Astrocyte of the hippocampus (primary cell): ENCODE data around the gene IL5.
"Not testable (repeated sequence)": the region's sequence is repeated elsewhere in the genome, so short reads cannot be mapped to it uniquely, and the experiment has no call there.

Source experiments
- DNase-seq: peaks from one replicate; pipeline ENCODE4 v3.0.0; 2011; ENCODE audit warnings: low read depth, low spot score

The IL5 gene

GRCh38 chr5:132530946-132531345 is 12.4 kb downstream of the IL5 start:
- DNase-seq = no peak

- DNase-seq = no peak
These were observed 14.3 kb downstream of the IL5 start for GRCh38 chr5:132528866-132529634.

- no peak for DNase-seq
These were observed 15.3 kb downstream of the IL5 start for GRCh38 chr5:132528021-132528420.

- DNase-seq = no peak
These were observed 16.3 kb downstream of the IL5 start for GRCh38 chr5:132526974-132527564.

- peak; percentile 80 for DNase-seq
These were observed 16.9 kb downstream of the IL5 start for GRCh38 chr5:132526290-132526973.

- DNase-seq = no peak
These were observed 18.0 kb downstream of the IL5 start for GRCh38 chr5:132525299-132525724.

GRCh38 chr5:132524877-132525276 is 18.4 kb downstream of the IL5 start:
- not testable (repeated sequence) for DNase-seq

- DNase-seq = not testable (repeated sequence)
These were observed 21.3 kb downstream of the IL5 start for GRCh38 chr5:132522067-132522466.

GRCh38 chr5:132513618-132514336 is 29.5 kb downstream of the IL5 start:
- not testable (repeated sequence) for DNase-seq

GRCh38 chr5:132510076-132510475 is 33.2 kb downstream of the IL5 start:
- peak; percentile 42 for DNase-seq

- peak; percentile 95 for DNase-seq
These were observed 37.1 kb downstream of the IL5 start for GRCh38 chr5:132506094-132506692.

- DNase-seq = peak; percentile 56
These were observed 37.7 kb downstream of the IL5 start for GRCh38 chr5:132505641-132506040.

- DNase-seq = no peak
These were observed 38.6 kb downstream of the IL5 start for GRCh38 chr5:132504746-132505145.

GRCh38 chr5:132503244-132503643 is 40.1 kb downstream of the IL5 start:
- no peak for DNase-seq

GRCh38 chr5:132501961-132502931 is 41.1 kb downstream of the IL5 start:
- DNase-seq = no peak

GRCh38 chr5:132501629-132501956 is 41.7 kb downstream of the IL5 start:
- DNase-seq = no peak

GRCh38 chr5:132500931-132501628 is 42.2 kb downstream of the IL5 start:
- peak; percentile 78 for DNase-seq

GRCh38 chr5:132500244-132500930 is 42.9 kb downstream of the IL5 start:
- no peak for DNase-seq
